CD4-positive, alpha-beta T cell (primary cell): Measurements from ENCODE around the gene OSBPL10. TPM values are rescaled to one million over a fixed set of nuclear protein-coding genes. Genes with fewer than 3 reads are reported as not detected.

Experiments used
- ATAC-seq: fragments of 200-7000 bp; cut with Tn5 transposase; one replicate; pipeline ENCODE4 v1.10.0; 2022; ENCODE audit warnings: mild to moderate bottlenecking; ENCODE audit not compliant: poor library complexity
- CTCF ChIA-PET: fragments of 350-600 bp; sonication (Branson Sonifier 250); formaldehyde crosslinking; loops from one replicate; lab custom pipeline; 2021; ENCODE audit warnings: antibody characterized with exemption, inconsistent platforms; lab: Charles Lee
- POLR2A ChIA-PET: fragments of 350-600 bp; sonication (Branson Sonifier 250); formaldehyde crosslinking; loops from one replicate; lab custom pipeline; 2021; ENCODE audit warnings: antibody characterized with exemption, inconsistent platforms; lab: Charles Lee
- DNase-seq, 14 experiments: peaks; one replicate each; pipeline ENCODE4 v3.0.0-alpha.2; 2013 to 2020; ENCODE audit warnings: mixed read lengths in 2 of 14
- H3K27ac ChIP-seq, 2 donors: one replicate each; pipeline versions ENCODE4 v1.5.1 to v1.7.0; 2013; ENCODE audit warnings: low read length in 2 of 2, low read depth in 1 of 2, mild to moderate bottlenecking in 1 of 2
- H3K27me3 ChIP-seq, 2 experiments: 1 replicate in 1 of 2; 2 replicates in 1 of 2; pipeline versions ENCODE4 v1.6.1 to v1.7.0; 2013; ENCODE audit warnings: low read length in 2 of 2, control low read depth in 1 of 2, mild to moderate bottlenecking in 1 of 2, moderate library complexity in 1 of 2; ENCODE audit not compliant: insufficient read depth in 2 of 2, control insufficient read depth in 1 of 2
- H3K36me3 ChIP-seq: one replicate; pipeline ENCODE4 v1.6.1; 2013; ENCODE audit warnings: low read length, control low read depth; ENCODE audit not compliant: insufficient read depth
- H3K4me1 ChIP-seq: one replicate; pipeline ENCODE4 v1.6.1; 2013; ENCODE audit warnings: low read length, control low read depth; ENCODE audit not compliant: insufficient read depth
- H3K4me3 ChIP-seq: one replicate; pipeline ENCODE4 v1.5.1; 2013; ENCODE audit warnings: mild to moderate bottlenecking, low read length, moderate library complexity
- H3K9me3 ChIP-seq, 2 experiments: 1 replicate in 1 of 2; 2 replicates in 1 of 2; pipeline versions ENCODE4 v1.6.1 to v1.7.0; 2013; ENCODE audit warnings: low read length in 2 of 2, mild to moderate bottlenecking in 2 of 2, control low read depth in 1 of 2, moderate library complexity in 1 of 2; ENCODE audit not compliant: control insufficient read depth in 1 of 2, insufficient read depth in 1 of 2
- H3K27ac Mint-ChIP-seq: one replicate; pipeline ENCODE4 v1.8.0; 2020; ENCODE audit warnings: mixed read lengths
- H3K27me3 Mint-ChIP-seq: one replicate; pipeline ENCODE4 v1.8.0; 2021; ENCODE audit warnings: mixed read lengths
- H3K36me3 Mint-ChIP-seq: one replicate; pipeline ENCODE4 v1.8.0; 2021; ENCODE audit warnings: low read depth, mixed read lengths
- H3K4me1 Mint-ChIP-seq: one replicate; pipeline ENCODE4 v1.8.0; 2021; ENCODE audit warnings: low read depth, mixed read lengths
- H3K4me3 Mint-ChIP-seq: one replicate; pipeline ENCODE4 v1.8.0; 2020; ENCODE audit warnings: mild to moderate bottlenecking, mixed read lengths
- H3K9me3 Mint-ChIP-seq: one replicate; pipeline ENCODE4 v1.8.0; 2020; ENCODE audit warnings: mixed read lengths
- CTCF ChIP-seq: fragments of 200-600 bp; IDR thresholded peaks from one replicate; pipeline ENCODE4 v1.8.0; 2022; ENCODE audit warnings: antibody characterized with exemption, mild to moderate bottlenecking
- intact Hi-C, 2 experiments: fragments of 100-400 bp; cut with DNase I in 1 of 2; cut with micrococcal nuclease in 1 of 2; formaldehyde crosslinking; loops; one replicate each; pipeline versions ENCODE4 v1.15.1 to v1.9.0; 2023 to 2025; cut with DNase I, micrococcal nuclease
- total RNA-seq, 174 experiments: library from RNA in 2 of 174; stranded (reverse) in 2 of 174; gene quantifications; one replicate each; pipeline ENCODE4 v1.2.3 and lab custom pipeline; 2021 to 2026

The OSBPL10 gene
- total RNA-seq, 2 experiments from 2014 or later: not detected

- no peak for ATAC-seq
- H3K9me3 Mint-ChIP-seq: peaks cover 2% of the 10 kb centered on the region
Observed at GRCh38 chr3:31858439-31858838, 122.6 kb downstream of the OSBPL10 start.

GRCh38 chr3:31853580-31853979 lies 127.5 kb downstream of the OSBPL10 start:
- CTCF ChIA-PET: no interaction called here
- intact Hi-C loops: no loop called here

More at GRCh38 chr3:31858439-31858838, 122.6 kb downstream of the OSBPL10 start:
- Mint-ChIP-seq H3K27ac (no peak overlapping the region), H3K4me3 (no peak overlapping the region), H3K27me3 (no peaks in the 10 kb centered on the region), H3K36me3 (no peaks in the 10 kb centered on the region), H3K4me1 (no peaks in the 10 kb centered on the region)
- TF ChIP-seq CTCF: no peak
- intact Hi-C loops: no loop called here
- POLR2A ChIA-PET: no interaction called here
- H3K27me3 ChIP-seq: no peaks in the 10 kb centered on the region
- no peak for DNase-seq
- H3K36me3 ChIP-seq: no peaks in the 10 kb centered on the region
- H3K9me3 ChIP-seq: no peaks in the 10 kb centered on the region
- H3K4me3 ChIP-seq: no peak overlapping the region
- CTCF ChIA-PET: no interaction called here
- H3K4me1 ChIP-seq: no peaks in the 10 kb centered on the region
- H3K27ac ChIP-seq: no peak overlapping the region

GRCh38 chr3:31851278-31851677 lies 129.8 kb downstream of the OSBPL10 start:
- Mint-ChIP-seq H3K27ac (no peak overlapping the region), H3K4me1 (no peaks in the 10 kb centered on the region), H3K4me3 (no peak overlapping the region), H3K36me3 (no peaks in the 10 kb centered on the region), H3K27me3 (peaks cover 7% of the 10 kb centered on the region), H3K9me3 (no peaks in the 10 kb centered on the region)
- Histone ChIP-seq H3K9me3 (no peaks in the 10 kb centered on the region), H3K27ac (no peak overlapping the region), H3K27me3 (no peaks in the 10 kb centered on the region), H3K36me3 (no peaks in the 10 kb centered on the region), H3K4me3 (no peak overlapping the region), H3K4me1 (no peaks in the 10 kb centered on the region)
- ATAC-seq (no peak), DNase-seq (no peak)
- ChIA-PET CTCF (no interaction called here), POLR2A (no interaction called here)
- intact Hi-C loops: no loop called here
- TF ChIP-seq CTCF: no peak

More at GRCh38 chr3:31853580-31853979, 127.5 kb downstream of the OSBPL10 start:
- Histone ChIP-seq H3K27me3 (no peaks in the 10 kb centered on the region), H3K4me1 (no peaks in the 10 kb centered on the region), H3K36me3 (no peaks in the 10 kb centered on the region), H3K9me3 (no peaks in the 10 kb centered on the region), H3K4me3 (no peak overlapping the region), H3K27ac (no peak overlapping the region)
- no peaks in the 10 kb centered on the region for H3K9me3 Mint-ChIP-seq
- POLR2A ChIA-PET: no interaction called here
- no peaks in the 10 kb centered on the region for H3K36me3 Mint-ChIP-seq
- no peak overlapping the region for H3K27ac Mint-ChIP-seq
- H3K4me1 Mint-ChIP-seq: no peaks in the 10 kb centered on the region
- H3K4me3 Mint-ChIP-seq: no peak overlapping the region
- ATAC-seq (no peak), DNase-seq (no peak)
- TF ChIP-seq CTCF: no peak
- no peaks in the 10 kb centered on the region for H3K27me3 Mint-ChIP-seq
